Stimulated activated naive B cell treated with anti-CD40 and anti-IgM and Interleukin-4, amounts not matched to agents 10 μg/mL and 1 μg/mL and 100 μg/mL, for 72 hours (primary cell): ENCODE measurements around the gene STRIP2.
"Not testable (repeated sequence)": the region's sequence is repeated elsewhere in the genome, so short reads cannot be mapped to it uniquely, and the experiment has no call there.

Source experiments
- ATAC-seq, 2 donors: fragments of 150-1000 bp; cut with Tn5 transposase; replicated peaks; 2 replicates each; pipeline ENCODE4 v1.10.0; 2021; ENCODE audit warnings: moderate library complexity in 1 of 2
- DNase-seq: peaks from one replicate; pipeline ENCODE4 v3.0.0; 2021
- H3K27ac Mint-ChIP-seq: one replicate; pipeline ENCODE4 v1.8.0; 2022; ENCODE audit warnings: mild to moderate bottlenecking, mixed read lengths
- H3K27me3 Mint-ChIP-seq, 2 donors: one replicate each; pipeline ENCODE4 v1.8.0; 2022; ENCODE audit warnings: mixed read lengths in 2 of 2
- H3K36me3 Mint-ChIP-seq, 2 donors: one replicate each; pipeline ENCODE4 v1.8.0; 2022; ENCODE audit warnings: mixed read lengths in 2 of 2, mild to moderate bottlenecking in 1 of 2
- H3K4me1 Mint-ChIP-seq, 2 donors: one replicate each; pipeline ENCODE4 v1.8.0; 2022; ENCODE audit warnings: mixed read lengths in 2 of 2, mild to moderate bottlenecking in 1 of 2
- H3K4me3 Mint-ChIP-seq, 2 donors: one replicate each; pipeline ENCODE4 v1.8.0; 2022; ENCODE audit warnings: mild to moderate bottlenecking in 2 of 2, mixed read lengths in 2 of 2, moderate library complexity in 1 of 2
- H3K9me3 Mint-ChIP-seq, 2 donors: one replicate each; pipeline ENCODE4 v1.8.0; 2022; ENCODE audit warnings: mixed read lengths in 2 of 2, mild to moderate bottlenecking in 1 of 2

STRIP2 gene

GRCh38 chr7:129436335-129436923 lies 2.2 kb downstream of the STRIP2 start:
- DNase-seq (no peak), ATAC-seq (no peak)
- no peak overlapping the region for H3K27ac Mint-ChIP-seq
- H3K27me3 Mint-ChIP-seq, result peaks cover 28 to 38% of the 10 kb centered on the region in 2 donors
- no peaks in the 10 kb centered on the region for H3K9me3 Mint-ChIP-seq
- no peaks in the 10 kb centered on the region for H3K36me3 Mint-ChIP-seq
- H3K4me1 Mint-ChIP-seq, result peaks cover 13 to 18% of the 10 kb centered on the region in 2 donors
- H3K4me3 Mint-ChIP-seq, result no peak overlapping the region

DNA sequence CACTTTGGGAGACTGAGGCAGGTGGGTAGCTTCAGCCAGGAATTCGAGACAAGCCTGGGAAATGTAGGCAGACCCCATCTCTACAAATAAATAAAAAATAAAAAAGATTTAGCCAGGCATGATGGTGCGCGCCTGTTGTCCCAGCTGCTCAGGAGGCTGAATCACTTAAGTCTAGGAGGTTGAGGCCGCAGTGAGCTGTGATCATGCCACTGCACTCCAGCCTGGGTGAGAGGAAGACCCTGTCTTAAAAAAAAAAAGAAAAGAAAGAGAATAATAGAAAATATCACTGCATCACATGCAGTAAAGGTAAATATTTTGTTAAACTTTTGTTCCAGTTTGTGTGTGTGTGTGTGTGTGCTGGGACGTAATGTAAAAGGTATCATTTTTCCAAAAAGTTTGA lies 3.0 kb downstream of the STRIP2 start:
- no peak for ATAC-seq
- no peak for DNase-seq

GRCh38 chr7:129438281-129438838 lies 4.1 kb downstream of the STRIP2 start:
- H3K27ac Mint-ChIP-seq, result no peak overlapping the region
- H3K27me3 Mint-ChIP-seq, result peaks cover 19 to 23% of the 10 kb centered on the region in 2 donors
- ATAC-seq, result no peak
- H3K9me3 Mint-ChIP-seq, result no peaks in the 10 kb centered on the region
- no peak for DNase-seq
- no peaks in the 10 kb centered on the region for H3K36me3 Mint-ChIP-seq
- peaks cover 11 to 15% of the 10 kb centered on the region in 2 donors for H3K4me1 Mint-ChIP-seq
- H3K4me3 Mint-ChIP-seq, result no peak overlapping the region

More for the DNA sequence above, 3.0 kb downstream of the STRIP2 start:
- H3K27ac Mint-ChIP-seq, result no peak overlapping the region
- no peaks in the 10 kb centered on the region for H3K9me3 Mint-ChIP-seq
- H3K36me3 Mint-ChIP-seq, result no peaks in the 10 kb centered on the region
- peaks cover 13 to 18% of the 10 kb centered on the region in 2 donors for H3K4me1 Mint-ChIP-seq
- peaks cover 28 to 33% of the 10 kb centered on the region in 2 donors for H3K27me3 Mint-ChIP-seq
- H3K4me3 Mint-ChIP-seq, result no peak overlapping the region

DNA sequence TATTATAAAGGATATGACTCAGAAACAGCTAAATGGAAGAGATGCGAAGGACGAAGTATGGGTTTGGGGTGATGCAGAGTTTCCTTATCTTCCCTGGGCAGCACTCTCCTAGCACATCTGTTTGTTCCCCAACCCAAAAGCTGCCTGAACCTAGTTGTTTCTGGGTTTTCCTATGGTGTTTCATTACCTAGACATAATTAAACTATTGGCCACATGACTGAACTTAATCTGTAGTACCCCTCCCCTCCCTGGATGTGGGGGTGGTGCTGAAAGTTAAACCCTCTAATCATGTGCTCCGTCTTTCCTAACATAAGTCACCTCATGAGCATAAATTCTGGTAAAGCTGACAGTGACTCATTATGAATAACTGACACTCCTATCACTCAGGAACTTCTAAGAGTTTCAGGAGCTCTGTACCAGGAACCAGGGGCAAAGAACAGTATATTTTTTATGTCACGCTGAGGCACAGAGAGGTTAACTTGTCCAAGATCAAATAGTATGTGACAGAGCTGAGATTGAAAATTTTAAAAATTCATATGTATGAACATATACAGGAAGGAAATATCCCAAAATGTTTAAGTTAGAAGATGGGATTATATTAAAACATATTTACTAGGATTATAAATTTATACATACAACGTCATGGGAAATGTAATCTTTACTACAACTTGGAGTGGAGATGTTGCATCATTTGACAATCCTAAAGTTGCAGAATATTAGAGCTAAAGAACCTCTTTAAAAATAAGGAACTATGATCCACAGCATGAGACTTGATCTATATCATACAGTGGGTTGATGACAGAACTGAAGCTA lies 4.8 kb downstream of the STRIP2 start:
- H3K4me3 Mint-ChIP-seq, result no peak overlapping the region
- no peaks in the 10 kb centered on the region for H3K9me3 Mint-ChIP-seq
- H3K4me1 Mint-ChIP-seq, result peaks cover 7 to 10% of the 10 kb centered on the region in 2 donors
- no peaks in the 10 kb centered on the region for H3K36me3 Mint-ChIP-seq
- peaks cover 18 to 21% of the 10 kb centered on the region in 2 donors for H3K27me3 Mint-ChIP-seq
- DNase-seq (no peak), ATAC-seq (no peak)
- peak overlapping the region; percentile 37 for H3K27ac Mint-ChIP-seq

DNA sequence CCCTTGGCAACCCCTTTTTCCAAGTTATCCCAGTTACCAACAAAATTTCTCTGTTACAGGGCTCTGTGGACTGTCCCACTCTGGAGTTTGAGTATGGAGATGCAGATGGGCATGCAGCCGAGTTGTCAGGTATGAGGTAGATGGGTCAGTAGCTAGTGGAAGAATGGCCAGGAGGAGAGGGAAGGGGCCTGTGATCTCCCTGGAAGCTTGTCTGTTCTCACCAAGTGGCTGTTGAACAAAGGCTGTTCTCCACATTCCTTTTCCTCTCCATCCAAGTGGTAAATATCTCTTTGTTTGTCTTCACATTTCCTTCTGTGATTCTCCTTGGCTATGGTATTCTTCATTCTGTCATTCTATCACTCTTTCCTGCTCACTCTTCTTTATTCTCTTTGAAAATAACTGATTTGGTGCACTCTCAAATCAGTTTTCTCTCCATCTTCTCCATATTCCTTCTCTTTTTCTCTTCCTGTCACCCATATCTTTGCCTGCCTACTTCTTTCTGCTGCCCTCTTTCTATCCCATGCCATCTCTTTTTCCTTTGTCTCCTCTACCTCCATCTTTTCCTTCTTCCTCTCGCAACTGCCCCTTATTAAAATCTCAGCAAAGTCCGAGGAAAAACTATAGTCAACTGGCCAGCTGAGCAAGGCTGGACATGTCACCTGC lies 5.9 kb downstream of the STRIP2 start:
- peaks cover 14 to 16% of the 10 kb centered on the region in 2 donors for H3K27me3 Mint-ChIP-seq
- H3K4me3 Mint-ChIP-seq, result no peak overlapping the region
- H3K27ac Mint-ChIP-seq, result no peak overlapping the region
- no peaks in the 10 kb centered on the region for H3K9me3 Mint-ChIP-seq
- H3K4me1 Mint-ChIP-seq, result peaks cover 2 to 3% of the 10 kb centered on the region in 2 donors
- H3K36me3 Mint-ChIP-seq, result no peaks in the 10 kb centered on the region
- ATAC-seq, result no peak
- DNase-seq, result no peak

- peaks cover 2% of the 10 kb centered on the region in 2 donors for H3K36me3 Mint-ChIP-seq
- no peak overlapping the region for H3K4me3 Mint-ChIP-seq
- ATAC-seq, result no peak
- no peaks in the 10 kb centered on the region for H3K4me1 Mint-ChIP-seq
- no peaks in the 10 kb centered on the region for H3K27me3 Mint-ChIP-seq
- peaks cover 0 to under 1% of the 10 kb centered on the region in 2 donors for H3K9me3 Mint-ChIP-seq
- DNase-seq, result no peak
- H3K27ac Mint-ChIP-seq, result no peak overlapping the region
Observed at GRCh38 chr7:129443612-129444011, 9.4 kb downstream of the STRIP2 start.

- not testable (repeated sequence) for H3K27me3 Mint-ChIP-seq, H3K27ac Mint-ChIP-seq, H3K4me1 Mint-ChIP-seq, ATAC-seq, H3K9me3 Mint-ChIP-seq, DNase-seq, H3K4me3 Mint-ChIP-seq, H3K36me3 Mint-ChIP-seq
Observed at GRCh38 chr7:129444776-129445175, 10.5 kb downstream of the STRIP2 start.

GRCh38 chr7:129446925-129447324 lies 12.7 kb downstream of the STRIP2 start:
- not testable (repeated sequence) for ATAC-seq

GRCh38 chr7:129447445-129447844 lies 13.2 kb downstream of the STRIP2 start:
- not testable (repeated sequence) for H3K27me3 Mint-ChIP-seq, H3K9me3 Mint-ChIP-seq, H3K36me3 Mint-ChIP-seq, H3K4me1 Mint-ChIP-seq, ATAC-seq, DNase-seq, H3K4me3 Mint-ChIP-seq, H3K27ac Mint-ChIP-seq

More at GRCh38 chr7:129446925-129447324, 12.7 kb downstream of the STRIP2 start:
- H3K4me1 Mint-ChIP-seq, DNase-seq, H3K27me3 Mint-ChIP-seq, H3K9me3 Mint-ChIP-seq, H3K4me3 Mint-ChIP-seq, H3K36me3 Mint-ChIP-seq, H3K27ac Mint-ChIP-seq: not testable (repeated sequence)

GRCh38 chr7:129448608-129449007 lies 14.4 kb downstream of the STRIP2 start:
- H3K36me3 Mint-ChIP-seq, DNase-seq, H3K4me3 Mint-ChIP-seq, H3K27me3 Mint-ChIP-seq, ATAC-seq, H3K4me1 Mint-ChIP-seq, H3K9me3 Mint-ChIP-seq, H3K27ac Mint-ChIP-seq: not testable (repeated sequence)

GRCh38 chr7:129450295-129450694 lies 16.1 kb downstream of the STRIP2 start:
- peaks cover 5 to 6% of the 10 kb centered on the region in 2 donors for H3K9me3 Mint-ChIP-seq
- peaks cover 5% of the 10 kb centered on the region in 2 donors for H3K4me1 Mint-ChIP-seq
- DNase-seq (no peak), ATAC-seq (peak; percentile 77 to 84)
- no peak overlapping the region for H3K27ac Mint-ChIP-seq
- no peaks in the 10 kb centered on the region for H3K27me3 Mint-ChIP-seq
- peaks cover 8% of the 10 kb centered on the region in 2 donors for H3K36me3 Mint-ChIP-seq
- no peak overlapping the region for H3K4me3 Mint-ChIP-seq

- peaks cover 8% of the 10 kb centered on the region in 2 donors for H3K36me3 Mint-ChIP-seq
- H3K27ac Mint-ChIP-seq, result no peak overlapping the region
- peaks cover 5 to 6% of the 10 kb centered on the region in 2 donors for H3K9me3 Mint-ChIP-seq
- H3K4me1 Mint-ChIP-seq, result peaks cover 5% of the 10 kb centered on the region in 2 donors
- H3K4me3 Mint-ChIP-seq, result no peak overlapping the region
- H3K27me3 Mint-ChIP-seq, result no peaks in the 10 kb centered on the region
- DNase-seq (no peak), ATAC-seq (no peak)
Observed at GRCh38 chr7:129452589-129453231, 18.5 kb downstream of the STRIP2 start.

- Mint-ChIP-seq H3K36me3 (peaks cover 5 to 6% of the 10 kb centered on the region in 2 donors), H3K9me3 (peaks cover 5% of the 10 kb centered on the region in 2 donors), H3K4me3 (no peak overlapping the region), H3K4me1 (peaks cover 5% of the 10 kb centered on the region in 2 donors), H3K27me3 (no peaks in the 10 kb centered on the region), H3K27ac (no peak overlapping the region)
- no peak for ATAC-seq
- DNase-seq, result no peak
Observed at GRCh38 chr7:129453510-129454248, 19.4 kb downstream of the STRIP2 start.
